Midbrain (tissue), 1 donor: ENCODE data around the gene ZNF423.
"Not testable (repeated sequence)": the region's sequence is repeated elsewhere in the genome, so short reads cannot be mapped to it uniquely, and the experiment has no call there.

Experiments
- DNase-seq: peaks from one replicate; lab custom pipeline; 2025; lab: John Stamatoyannopoulos, UW

ZNF423 gene

DNA sequence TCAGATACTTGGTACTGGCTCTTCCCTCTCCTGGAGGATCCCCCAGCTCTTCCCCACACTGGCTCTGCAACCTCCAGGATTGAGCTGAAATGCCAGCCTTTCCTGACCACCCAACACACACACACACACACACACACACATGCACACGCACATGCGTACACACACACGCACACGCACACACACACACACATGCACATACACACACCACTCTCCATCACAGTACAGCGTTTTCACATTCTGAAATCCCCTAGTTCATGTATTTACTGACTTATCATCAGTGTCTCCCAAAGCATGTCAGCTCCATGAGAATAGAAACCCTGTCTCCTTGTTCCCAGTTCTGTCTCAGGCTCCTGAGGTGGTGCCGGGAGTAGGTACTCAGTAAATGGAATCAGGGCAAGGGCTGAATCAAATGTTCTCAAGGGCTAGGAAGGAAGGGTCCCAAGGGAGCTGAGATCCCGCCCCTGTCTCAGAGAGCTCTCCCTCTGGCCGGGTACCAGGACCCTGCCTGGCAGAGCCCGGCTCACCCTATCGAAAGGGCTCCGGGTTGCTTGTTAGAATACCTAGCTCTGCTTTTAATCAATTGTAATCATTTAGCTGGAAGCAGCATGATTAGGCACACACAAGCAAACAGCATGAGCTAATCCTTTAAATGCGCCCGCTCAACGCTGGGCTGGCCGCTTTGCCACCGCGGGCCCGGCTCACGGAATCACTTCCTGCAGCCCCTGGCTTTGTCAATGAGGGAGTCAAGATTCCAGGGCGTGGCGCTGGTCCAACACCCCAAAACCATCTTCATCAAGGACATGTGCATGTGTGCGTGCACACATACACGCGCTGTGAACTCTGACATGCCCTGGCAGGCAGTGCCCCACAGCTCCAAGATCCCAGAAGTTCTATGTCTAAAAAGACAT, 341.6 kb downstream of the ZNF423 start:
- no peak for DNase-seq

DNA sequence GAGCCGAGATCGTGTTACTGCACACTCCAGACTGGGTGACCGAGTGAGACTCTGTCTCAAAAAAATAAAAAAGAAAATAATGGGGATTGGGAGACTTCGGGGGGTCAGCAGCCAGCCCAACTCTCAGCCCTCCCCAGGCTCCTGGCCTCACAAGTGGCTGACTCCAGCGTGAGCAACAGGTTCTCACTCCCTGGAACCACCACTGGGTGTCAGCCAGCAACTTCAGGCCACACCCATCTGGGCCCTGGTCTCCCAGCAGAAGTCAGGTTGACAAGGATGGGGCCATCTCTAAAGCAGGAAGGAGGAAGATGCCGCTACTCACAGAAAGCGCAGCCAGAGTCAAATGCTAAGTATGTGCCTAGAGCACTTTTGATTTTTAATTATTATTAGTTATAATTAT, 342.9 kb downstream of the ZNF423 start:
- DNase-seq, result no peak

DNA sequence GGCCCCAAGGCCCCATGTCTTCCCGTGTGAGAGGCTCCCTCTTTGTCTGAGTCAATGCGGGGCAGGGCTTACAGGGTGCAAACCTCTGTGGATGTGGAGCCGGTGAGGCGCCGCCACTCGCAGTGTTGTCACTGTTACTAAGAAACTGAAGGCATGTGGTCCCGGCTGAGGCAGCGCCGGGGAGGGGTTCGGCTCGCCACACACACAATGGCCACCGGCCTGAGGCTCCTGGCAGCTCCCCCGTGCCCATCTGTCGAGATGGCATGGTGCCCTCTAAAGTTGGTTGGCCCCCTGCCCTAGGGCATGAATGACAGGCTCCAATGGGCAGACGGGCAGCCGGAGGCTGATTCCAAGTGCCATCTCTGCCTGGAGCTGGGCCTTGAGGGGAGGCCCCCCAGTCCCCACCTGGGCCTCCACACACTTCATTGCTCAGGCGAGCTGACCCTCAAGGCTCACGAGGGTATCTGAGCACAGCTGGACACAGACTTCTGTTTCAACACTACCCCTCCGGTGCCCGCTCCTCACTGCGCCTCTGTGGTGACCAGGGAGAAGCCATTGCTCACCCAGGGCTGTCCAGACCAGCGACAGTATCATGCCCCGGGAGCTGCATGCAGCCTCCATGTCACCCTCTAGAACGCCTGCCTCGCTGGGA, 345.1 kb downstream of the ZNF423 start:
- DNase-seq, result peak; percentile 42

DNA sequence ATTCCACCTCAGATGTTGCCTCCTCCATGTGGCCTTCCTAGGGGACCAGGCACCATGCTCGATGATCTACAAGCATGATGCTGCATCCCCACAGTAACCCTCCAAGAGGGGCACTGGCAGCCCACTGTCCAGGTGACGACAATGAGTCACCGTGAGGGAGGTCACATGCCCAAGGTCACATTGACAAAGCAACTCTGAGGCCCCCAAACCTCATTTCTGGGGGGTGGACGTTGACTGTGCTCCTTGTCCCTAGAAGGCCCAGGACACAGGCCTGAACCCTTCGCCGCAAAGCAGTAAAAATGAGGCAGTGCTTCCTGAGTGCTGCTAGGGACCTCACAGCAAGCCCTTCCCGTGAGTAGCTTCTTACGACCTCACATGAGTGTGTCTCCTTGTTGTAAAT, 345.8 kb downstream of the ZNF423 start:
- no peak for DNase-seq

DNA sequence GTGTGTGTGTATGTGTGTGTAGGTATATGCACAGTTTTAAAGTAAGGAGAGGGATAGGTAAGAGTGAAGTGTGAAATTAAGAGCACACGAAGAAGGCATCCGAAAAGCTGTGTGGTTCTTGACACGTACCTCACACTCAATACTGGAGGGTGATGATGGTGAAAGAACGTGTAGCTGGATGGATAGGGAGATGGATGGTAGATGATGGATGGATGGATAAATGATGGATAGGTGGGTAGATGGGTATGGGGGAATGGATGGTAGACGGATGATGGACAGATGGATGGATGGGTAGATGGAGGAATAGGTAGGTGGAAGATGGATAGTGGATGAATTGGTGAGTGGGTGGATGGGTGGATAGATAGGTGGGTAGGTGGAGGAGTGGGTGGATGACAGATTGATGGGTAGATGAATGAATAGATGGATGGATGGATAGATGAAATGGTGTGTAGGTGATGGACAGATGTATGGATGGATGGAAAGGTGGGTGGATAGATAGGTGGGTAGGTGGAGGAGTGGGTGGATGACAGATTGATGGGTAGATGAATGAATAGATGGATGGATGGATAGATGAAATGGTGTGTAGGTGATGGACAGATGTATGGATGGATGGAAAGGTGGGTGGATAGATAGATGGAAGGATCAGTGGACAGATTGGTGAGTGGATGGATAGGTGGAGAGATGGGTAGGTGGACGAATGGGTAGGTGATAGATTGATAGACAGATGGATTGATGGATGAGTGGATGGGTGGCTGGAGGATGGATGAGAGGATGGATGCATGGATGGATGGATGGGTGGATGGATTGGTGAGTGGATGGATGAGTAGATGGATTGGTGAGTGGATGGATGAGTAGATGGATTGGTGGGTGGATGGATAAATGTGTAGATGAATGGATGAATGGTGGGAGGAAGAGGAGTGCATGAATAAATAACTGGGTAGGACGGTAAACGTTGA, 349.6 kb downstream of the ZNF423 start:
- DNase-seq, result not testable (repeated sequence)

DNA sequence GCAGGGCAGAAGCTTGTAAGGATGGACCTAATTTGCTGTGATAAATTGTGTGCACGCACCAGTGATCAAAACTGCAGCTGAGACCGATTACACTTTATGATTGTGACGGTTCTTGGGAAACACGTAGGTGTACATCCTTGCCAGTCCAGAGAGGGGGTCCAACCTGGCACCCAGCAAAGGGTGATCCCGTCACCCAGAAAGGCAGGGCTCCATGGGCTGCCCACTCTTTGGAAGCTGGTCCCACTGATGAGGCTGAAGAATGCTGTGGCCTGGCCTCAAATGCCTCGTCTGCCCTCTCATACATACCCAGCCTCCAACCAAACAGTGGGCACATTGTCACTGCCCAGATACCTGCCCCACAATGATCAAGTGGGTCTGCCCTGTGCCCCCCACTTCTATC, 350.4 kb downstream of the ZNF423 start:
- DNase-seq, result no peak

DNA sequence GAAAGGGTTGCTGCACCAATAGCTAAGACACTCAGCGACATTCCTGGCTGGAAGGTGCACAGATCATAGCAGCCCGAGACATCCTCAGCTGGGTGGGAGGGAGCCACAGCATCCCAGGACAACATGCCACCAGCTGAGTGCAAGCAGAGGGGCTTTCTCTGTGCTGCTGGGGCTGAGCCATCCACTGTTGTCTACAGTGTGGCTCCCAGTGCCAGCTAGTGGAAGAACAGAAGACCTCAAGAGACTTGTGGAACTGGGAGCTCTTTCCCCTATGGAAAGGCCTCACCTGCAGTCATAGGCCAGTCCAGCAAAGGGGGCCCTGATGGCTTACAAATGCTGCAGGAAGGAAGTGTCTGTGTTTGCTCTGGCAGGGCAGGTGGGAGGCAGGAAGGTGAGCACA, 351.3 kb downstream of the ZNF423 start:
- no peak for DNase-seq

DNA sequence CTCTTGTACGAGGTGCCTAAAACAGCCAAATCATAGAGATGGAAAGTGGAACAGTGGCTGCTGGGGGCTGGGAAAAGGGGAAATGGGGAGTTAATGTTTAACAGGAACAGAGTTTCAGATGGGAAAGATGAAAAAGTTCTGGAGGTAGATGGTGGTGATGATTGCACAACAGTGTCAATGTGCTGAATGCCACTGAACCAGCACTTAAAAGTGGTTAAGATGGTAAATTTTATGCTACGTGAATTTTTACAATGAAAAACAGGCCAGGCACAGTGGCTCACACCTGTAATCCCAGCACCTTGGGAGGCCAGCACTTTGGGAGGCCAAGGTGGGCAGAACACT, 351.9 kb downstream of the ZNF423 start:
- no peak for DNase-seq

DNA sequence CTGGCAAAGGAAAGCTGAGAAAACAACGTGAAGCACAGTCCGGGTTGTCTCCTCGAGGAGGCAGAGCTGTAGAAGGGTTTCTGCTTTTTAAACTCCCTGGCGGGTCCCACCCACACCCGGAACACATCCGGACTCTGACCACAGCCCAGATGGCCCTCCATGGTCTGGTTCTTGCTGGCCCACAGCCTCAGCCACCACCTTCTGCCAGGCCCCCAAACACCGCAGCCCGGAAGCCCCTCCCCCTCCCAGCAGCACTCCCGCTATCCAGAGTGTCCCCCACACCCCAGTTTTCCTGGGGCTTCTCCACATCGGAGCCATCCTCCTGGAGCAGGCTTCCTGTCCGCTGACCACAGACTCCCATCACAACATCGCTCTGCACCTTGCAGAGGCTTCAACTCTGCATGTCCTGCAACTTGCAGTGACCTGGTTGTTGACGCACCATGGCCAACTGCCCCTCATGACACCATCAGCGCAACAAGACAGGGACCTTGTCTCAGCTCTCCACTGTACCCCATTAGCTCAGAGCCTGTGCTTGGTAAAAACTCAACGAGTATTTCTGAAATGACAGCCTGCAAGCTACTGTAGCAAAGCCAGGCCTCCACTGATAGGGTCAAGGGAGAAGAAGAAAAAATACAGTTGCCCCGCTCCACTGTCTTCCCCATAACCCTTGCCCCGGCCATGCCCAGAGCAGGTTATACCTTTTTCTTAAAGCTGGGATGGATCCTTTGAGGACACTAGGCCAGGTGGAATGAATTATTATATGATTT, 352.5 kb downstream of the ZNF423 start:
- no peak for DNase-seq

DNA sequence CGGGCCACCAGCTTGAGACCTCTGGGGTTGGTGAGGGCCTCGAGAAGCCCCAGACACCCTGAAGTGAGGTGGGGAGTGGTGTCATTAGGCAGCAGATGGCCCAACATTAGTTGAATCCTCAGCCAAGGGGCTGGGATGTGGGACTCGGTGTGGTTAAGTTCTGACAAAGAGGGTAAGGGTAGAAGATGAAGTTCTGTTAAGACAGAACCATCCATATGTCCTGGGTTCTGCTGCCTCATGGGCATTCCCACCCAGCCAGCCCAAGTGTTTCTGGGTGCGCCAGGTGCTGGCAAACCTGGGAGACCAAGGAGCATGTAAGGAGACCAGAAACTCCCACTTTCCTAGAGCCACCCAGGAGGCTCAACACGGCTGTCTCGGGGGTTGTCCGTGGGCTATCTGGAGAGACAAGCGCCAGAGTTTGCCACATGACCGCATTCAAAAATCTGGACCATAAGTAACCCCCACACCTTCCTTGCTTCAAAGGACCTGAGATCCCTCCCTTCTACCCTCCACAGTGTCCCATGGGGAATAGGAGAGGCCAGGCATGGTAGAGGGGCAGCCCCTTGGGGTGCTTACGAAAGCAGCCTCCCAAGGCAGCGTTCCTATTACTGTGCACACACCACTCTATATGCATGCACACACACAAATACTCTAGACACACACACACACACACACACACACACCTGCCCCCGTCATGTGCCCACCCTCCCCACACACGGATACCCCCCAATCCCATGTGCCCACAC, 353.6 kb downstream of the ZNF423 start:
- DNase-seq, result no peak

DNA sequence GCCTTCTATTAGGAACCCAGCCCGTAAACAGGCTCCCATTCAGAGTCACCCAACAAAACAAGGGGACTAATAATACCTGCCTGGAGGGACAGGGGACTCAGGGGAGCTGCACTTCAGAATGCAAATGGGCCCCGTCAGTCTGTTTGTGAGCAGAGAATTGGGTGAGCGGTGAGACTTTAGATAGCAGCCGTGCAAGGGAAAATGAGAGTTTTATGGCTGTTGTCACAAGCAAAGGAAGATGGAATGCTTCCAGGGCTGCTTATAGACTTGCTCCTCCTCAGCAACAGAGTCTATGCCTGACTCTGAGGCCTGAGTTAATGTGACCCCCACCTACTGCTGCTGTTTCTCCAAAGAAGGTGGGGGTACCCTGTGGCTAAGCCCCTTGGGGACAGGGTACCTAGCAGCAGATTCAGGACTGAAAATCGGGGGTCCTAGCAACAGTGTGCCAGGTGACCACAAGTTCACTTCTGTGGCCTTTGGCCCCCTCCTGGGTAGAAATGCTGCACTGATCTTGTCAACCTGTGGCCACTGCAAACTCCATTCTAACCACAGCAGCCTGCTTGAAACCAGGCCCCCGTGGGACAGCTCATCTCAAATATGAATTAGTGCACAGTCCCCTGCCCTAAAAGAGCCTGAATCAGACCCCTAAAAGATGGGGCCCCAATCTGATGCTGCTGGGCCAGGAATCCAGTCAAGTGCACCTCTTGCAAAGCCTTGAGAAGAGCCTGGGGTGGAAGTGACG, 355.9 kb downstream of the ZNF423 start:
- no peak for DNase-seq

DNA sequence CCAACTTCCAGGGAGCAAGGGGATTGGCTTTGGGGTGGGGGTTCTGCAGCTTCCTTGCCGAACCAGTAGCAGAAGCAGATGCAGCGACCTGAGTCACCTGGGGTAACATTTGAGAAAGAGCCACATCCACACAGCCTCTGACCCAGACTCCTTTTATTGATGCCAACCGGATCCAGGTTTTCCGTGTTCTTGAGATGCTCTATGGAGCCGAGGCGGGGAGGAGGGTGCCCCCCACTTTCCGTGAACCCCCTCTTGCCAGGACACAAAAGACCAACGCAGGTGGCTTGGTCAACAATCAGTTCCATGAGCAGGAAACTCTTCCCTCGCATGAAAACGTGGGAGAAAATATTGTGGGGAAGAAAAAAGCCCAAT, 356.5 kb downstream of the ZNF423 start:
- DNase-seq, result no peak

DNA sequence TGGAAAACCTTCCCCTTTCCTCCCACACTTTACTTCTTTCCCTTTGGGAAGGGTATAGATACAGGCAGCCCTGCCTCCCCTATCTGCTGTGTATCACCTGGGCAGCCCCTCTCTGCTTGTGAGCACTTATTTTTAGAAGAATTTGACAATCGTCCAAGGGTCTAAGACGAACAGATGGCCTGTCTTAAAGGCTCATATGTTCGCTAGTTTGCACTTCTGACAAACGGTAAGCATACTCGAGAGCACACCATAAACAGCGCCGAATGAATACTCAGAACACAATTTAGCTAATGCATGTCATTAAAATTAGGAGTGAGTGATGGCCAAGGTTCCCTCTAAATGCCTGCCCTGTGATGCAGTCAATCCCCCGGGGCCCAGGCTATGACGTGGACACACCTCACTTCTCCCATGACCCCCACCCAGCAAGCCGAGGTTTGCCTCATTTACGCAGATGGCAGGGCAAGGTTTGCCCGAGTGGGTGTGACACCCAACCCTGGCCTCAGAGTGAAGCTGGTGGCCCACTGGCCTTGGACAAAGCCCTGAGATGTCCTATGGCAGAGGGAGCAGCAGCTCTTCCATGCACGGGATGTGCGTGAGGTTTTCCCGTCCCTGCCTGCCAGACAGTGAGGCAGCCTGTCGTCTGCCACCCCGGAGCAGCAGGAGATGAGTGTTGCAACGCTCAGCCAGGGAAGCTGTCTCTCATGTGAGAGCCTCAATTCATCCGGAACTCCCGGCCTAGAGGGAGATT, 357.1 kb downstream of the ZNF423 start:
- no peak for DNase-seq

DNA sequence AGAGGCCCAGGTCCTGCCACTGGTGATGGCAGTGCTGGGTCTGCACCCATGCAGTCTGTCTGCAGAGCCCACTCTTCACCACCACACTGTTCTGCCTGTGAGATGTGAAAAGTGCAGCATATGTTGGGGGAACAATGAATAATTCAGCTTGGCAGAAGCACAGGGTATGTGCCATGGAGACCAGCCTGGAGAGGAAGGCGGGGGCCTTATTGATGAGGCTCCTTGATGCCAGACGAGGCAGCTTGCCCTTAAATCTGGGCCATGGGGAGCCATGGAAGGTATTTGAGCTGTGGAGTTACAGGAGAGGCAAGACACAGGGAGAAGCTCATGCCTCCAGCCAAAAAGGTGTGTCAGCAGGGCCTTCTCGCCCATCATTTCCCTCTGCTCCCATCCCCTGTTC, 357.6 kb downstream of the ZNF423 start:
- DNase-seq, result no peak

DNA sequence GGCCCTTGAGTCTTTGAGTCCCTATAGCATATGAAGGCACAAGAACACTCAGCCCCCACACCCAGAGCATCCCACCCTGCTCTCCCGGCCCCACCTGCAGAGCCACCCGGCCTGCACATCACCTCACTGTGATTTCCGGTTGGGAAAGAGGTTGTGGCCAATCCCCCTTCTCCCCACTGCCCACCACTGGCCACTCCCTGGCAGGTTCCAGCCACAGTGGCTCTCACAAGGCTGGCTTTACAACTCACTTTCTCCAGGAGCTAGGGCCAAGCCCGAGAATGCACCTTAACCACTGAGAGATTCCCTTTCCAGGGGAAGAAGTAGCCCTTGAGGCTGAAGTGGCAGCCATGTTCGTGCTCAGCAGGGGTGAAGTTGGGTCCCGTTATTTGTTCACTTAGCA, 358.4 kb downstream of the ZNF423 start:
- no peak for DNase-seq

DNA sequence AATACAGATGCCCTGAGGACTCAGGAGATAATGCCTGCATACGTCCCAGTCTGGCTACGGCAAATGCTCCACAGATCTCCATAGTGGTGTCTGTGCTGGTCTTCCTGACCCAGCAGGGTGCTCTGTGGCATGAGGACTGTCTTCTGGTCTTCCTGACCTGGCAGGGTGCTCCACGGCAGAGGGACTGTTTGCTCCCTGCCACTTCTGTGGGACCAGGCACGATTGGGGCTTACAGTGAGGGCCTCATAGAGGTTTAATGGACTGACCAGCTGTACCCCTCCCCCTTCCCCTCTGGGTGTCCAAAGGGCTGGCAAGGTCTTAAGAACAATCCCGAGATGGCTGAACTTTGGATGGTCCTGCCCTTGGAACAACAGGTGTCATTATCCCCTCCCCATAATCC, 359.3 kb downstream of the ZNF423 start:
- DNase-seq, result no peak

DNA sequence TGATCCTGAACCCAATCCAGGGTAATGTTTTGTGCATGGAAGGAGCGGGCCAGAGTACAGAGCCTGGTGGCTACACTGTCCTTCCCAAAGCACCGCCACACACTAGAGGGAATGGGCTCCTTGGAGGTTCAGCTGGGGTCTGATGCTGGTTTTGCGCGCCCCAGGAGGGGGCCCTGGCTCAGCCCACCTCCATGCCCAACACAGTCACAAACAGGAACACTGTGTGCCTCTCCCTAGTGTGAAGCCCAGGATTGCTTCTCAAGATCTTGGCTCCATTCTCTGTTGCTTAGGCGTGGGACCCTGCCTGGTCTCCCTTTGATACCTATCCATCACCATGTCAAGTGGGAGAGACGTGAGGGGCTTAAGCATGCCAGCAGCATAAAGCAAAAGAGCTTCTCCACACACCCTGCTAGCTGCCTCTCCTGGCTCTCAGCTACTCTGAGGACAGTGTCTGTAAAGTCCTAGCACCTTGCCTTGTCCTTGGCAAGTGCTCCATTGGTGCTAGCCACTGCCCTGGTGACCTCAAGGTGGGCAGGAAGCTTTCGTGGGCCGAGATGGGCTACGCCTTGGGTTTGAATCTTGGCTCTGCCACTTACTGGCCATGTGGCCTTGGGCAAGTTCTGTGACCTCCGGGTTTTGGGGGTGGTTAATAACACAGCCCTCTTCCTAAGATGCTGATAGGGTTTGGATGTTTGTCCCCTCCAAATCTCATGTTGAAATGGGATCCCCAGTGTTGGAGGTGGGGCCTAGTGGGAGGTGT, 360.1 kb downstream of the ZNF423 start:
- no peak for DNase-seq

DNA sequence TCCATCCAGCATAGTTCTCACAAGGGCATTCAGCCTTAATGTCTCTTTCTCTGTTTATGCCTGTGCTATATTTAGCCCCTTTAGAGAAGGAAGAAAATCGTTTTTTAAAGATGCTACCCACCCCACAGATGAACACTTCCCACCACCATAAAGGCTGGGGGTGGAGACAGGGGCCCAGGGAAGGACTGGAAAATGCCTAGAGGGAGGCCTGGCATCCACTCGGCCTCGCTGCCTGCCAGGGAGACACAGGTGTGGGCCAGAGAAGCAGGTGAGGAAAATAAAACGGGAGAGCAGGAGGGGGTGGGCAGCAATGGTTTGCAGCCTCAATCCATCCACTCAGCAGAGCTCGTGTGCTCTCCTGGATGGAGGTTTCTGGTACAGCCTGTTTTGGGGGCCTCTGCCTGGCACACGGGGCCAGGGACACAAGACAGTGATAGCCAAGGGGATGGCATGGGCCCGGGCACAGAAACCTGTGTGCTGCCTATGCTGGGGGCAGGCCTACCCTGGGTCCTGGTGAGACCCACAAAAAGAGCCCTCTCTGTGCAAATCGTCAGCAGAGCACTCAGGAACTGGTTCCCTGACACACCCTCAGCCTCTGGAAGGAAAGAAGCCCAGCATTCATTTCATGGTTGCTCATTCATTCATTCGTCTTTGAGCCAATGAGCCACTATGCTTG, 360.9 kb downstream of the ZNF423 start:
- DNase-seq, result no peak
